Neural progenitor cell (in vitro differentiated cells): ENCODE results near the gene AHRR. TPM values are rescaled to one million over a fixed set of nuclear protein-coding genes. Genes with fewer than 3 reads are reported as not detected.

Source experiments
- DNase-seq: peaks from one replicate; pipeline ENCODE4 v3.0.0-alpha.2; 2016; ENCODE audit warnings: low spot score
- H2AFZ ChIP-seq: fragments of 200-600 bp; sonication (generic); replicated peaks from 2 replicates; pipeline ENCODE4 v1.6.1; 2016; ENCODE audit warnings: antibody characterized with exemption
- H3F3A ChIP-seq: fragments of 200-600 bp; sonication (generic); 2 replicates; pipeline ENCODE4 v1.6.1; 2016; ENCODE audit warnings: antibody characterized with exemption, low read depth
- H3K27ac ChIP-seq: fragments of 200-600 bp; sonication (generic); 2 replicates; pipeline ENCODE4 v1.5.1; 2016; ENCODE audit warnings: mild to moderate bottlenecking
- H3K27me3 ChIP-seq: fragments of 200-600 bp; sonication (generic); 2 replicates; pipeline ENCODE4 v1.6.1; 2016; ENCODE audit warnings: mild to moderate bottlenecking, moderate library complexity
- H3K36me3 ChIP-seq: fragments of 200-600 bp; sonication (generic); 2 replicates; pipeline ENCODE4 v1.5.1; 2016
- H3K4me1 ChIP-seq: fragments of 200-600 bp; sonication (generic); 2 replicates; pipeline ENCODE4 v1.6.1; 2016; ENCODE audit warnings: mixed run types
- H3K4me2 ChIP-seq: fragments of 200-600 bp; sonication (generic); 2 replicates; pipeline ENCODE4 v1.6.1; 2016
- H3K4me3 ChIP-seq: fragments of 200-600 bp; sonication (generic); 2 replicates; pipeline ENCODE4 v1.5.1; 2016
- H3K79me2 ChIP-seq: fragments of 200-600 bp; sonication (generic); 2 replicates; pipeline ENCODE4 v1.6.1; 2016; ENCODE audit warnings: low read depth
- H3K9ac ChIP-seq: fragments of 200-600 bp; sonication (generic); 2 replicates; pipeline ENCODE4 v1.6.1; 2016
- H3K9me3 ChIP-seq: fragments of 200-600 bp; sonication (generic); 2 replicates; pipeline ENCODE4 v1.5.1; 2016; ENCODE audit warnings: low read depth
- H4K20me1 ChIP-seq: fragments of 200-600 bp; sonication (generic); 2 replicates; pipeline ENCODE4 v1.6.1; 2016; ENCODE audit warnings: low read depth
- H3K27ac Mint-ChIP-seq: 3 replicates; pipeline ENCODE4 v1.8.0; 2021; ENCODE audit warnings: mixed read lengths
- H3K27me3 Mint-ChIP-seq: 2 replicates; pipeline ENCODE4 v1.8.0; 2022; ENCODE audit warnings: low read depth, mild to moderate bottlenecking, inconsistent platforms, moderate library complexity, mixed read lengths; ENCODE audit not compliant: insufficient read depth
- H3K36me3 Mint-ChIP-seq: 3 replicates; pipeline ENCODE4 v1.8.0; 2021; ENCODE audit warnings: mixed read lengths
- H3K4me1 Mint-ChIP-seq: 3 replicates; pipeline ENCODE4 v1.8.0; 2021; ENCODE audit warnings: mixed read lengths
- H3K4me3 Mint-ChIP-seq: 3 replicates; pipeline ENCODE4 v1.8.0; 2021; ENCODE audit warnings: mild to moderate bottlenecking, moderate library complexity, mixed read lengths
- H3K9me3 Mint-ChIP-seq: 3 replicates; pipeline ENCODE4 v1.8.0; 2020; ENCODE audit warnings: mixed read lengths
- CTCF ChIP-seq: fragments of 200-600 bp; sonication (generic); IDR thresholded peaks from 2 replicates; pipeline ENCODE4 v1.5.1; 2017; ENCODE audit warnings: antibody characterized with exemption, mild to moderate bottlenecking
- EZH2 ChIP-seq: fragments of 200-600 bp; sonication (generic); IDR thresholded peaks from 2 replicates; pipeline ENCODE4 v1.6.1; 2017; ENCODE audit warnings: antibody characterized with exemption, mild to moderate bottlenecking, moderate library complexity
- EZH2phosphoT487 ChIP-seq: fragments of 200-600 bp; sonication (generic); IDR thresholded peaks from 2 replicates; pipeline ENCODE4 v1.6.1; 2017; ENCODE audit warnings: antibody characterized with exemption
- total RNA-seq: library from RNA; depleted of rRNA; stranded (reverse); fragments of >200 nt; gene quantifications from 2 replicates; pipeline ENCODE4 v1.2.3, GENCODE V29; 2015; ENCODE audit warnings: low replicate concordance

The AHRR gene
- total RNA-seq, 1 donor from 2014 or later, result 0.34 TPM

GRCh38 chr5:310941-311434, 10.5 kb upstream of the AHRR start:
- H2AFZ ChIP-seq, result no peak overlapping the region
- H3K36me3 Mint-ChIP-seq, result peaks cover 8% of the 10 kb centered on the region

GRCh38 chr5:311963-312362, 9.6 kb upstream of the AHRR start:
- Mint-ChIP-seq H3K4me3 (no peak overlapping the region), H3K27me3 (no peaks in the 10 kb centered on the region), H3K36me3 (peaks cover 3% of the 10 kb centered on the region), H3K4me1 (peaks cover 3% of the 10 kb centered on the region), H3K27ac (no peak overlapping the region), H3K9me3 (no peaks in the 10 kb centered on the region)
- Histone ChIP-seq H3K4me3 (no peak overlapping the region), H3K27ac (no peak overlapping the region), H3K36me3 (no peaks in the 10 kb centered on the region), H3K9ac (no peak overlapping the region), H3K4me2 (no peak overlapping the region), H3K79me2 (no peaks in the 10 kb centered on the region), H3K27me3 (no peaks in the 10 kb centered on the region), H3F3A (no peaks in the 10 kb centered on the region), H4K20me1 (peaks cover 26% of the 10 kb centered on the region), H3K4me1 (peaks cover 13% of the 10 kb centered on the region), H3K9me3 (no peaks in the 10 kb centered on the region), H2AFZ (no peak overlapping the region)
- TF ChIP-seq EZH2phosphoT487, result no peak
- no peak for TF ChIP-seq CTCF
- TF ChIP-seq EZH2, result no peak
- DNase-seq, result no peak

More at GRCh38 chr5:310941-311434, 10.5 kb upstream of the AHRR start:
- Mint-ChIP-seq H3K27ac (no peak overlapping the region), H3K4me1 (peaks cover 3% of the 10 kb centered on the region), H3K4me3 (no peak overlapping the region), H3K27me3 (no peaks in the 10 kb centered on the region), H3K9me3 (no peaks in the 10 kb centered on the region)
- Histone ChIP-seq H3K9ac (no peak overlapping the region), H3K9me3 (no peaks in the 10 kb centered on the region), H3K36me3 (no peaks in the 10 kb centered on the region), H3K4me1 (peaks cover 13% of the 10 kb centered on the region), H3K27ac (no peak overlapping the region), H3F3A (no peaks in the 10 kb centered on the region), H3K27me3 (no peaks in the 10 kb centered on the region), H4K20me1 (peaks cover 19% of the 10 kb centered on the region), H3K79me2 (no peaks in the 10 kb centered on the region), H3K4me2 (no peak overlapping the region), H3K4me3 (no peak overlapping the region)
- TF ChIP-seq CTCF (no peak), EZH2 (no peak), EZH2phosphoT487 (no peak)
- no peak for DNase-seq

GRCh38 chr5:312845-313244, 8.7 kb upstream of the AHRR start:
- H3K4me3 ChIP-seq, result no peak overlapping the region
- DNase-seq, result no peak
- TF ChIP-seq CTCF, result no peak
- TF ChIP-seq EZH2, result no peak
- TF ChIP-seq EZH2phosphoT487, result no peak
- H3K79me2 ChIP-seq, result no peaks in the 10 kb centered on the region
- Mint-ChIP-seq H3K9me3 (no peaks in the 10 kb centered on the region), H3K4me3 (no peak overlapping the region), H3K27me3 (no peaks in the 10 kb centered on the region), H3K36me3 (peaks cover 3% of the 10 kb centered on the region), H3K4me1 (peaks cover 3% of the 10 kb centered on the region), H3K27ac (no peak overlapping the region)
- no peak overlapping the region for H3K9ac ChIP-seq
- no peak overlapping the region for H3K4me2 ChIP-seq
- H2AFZ ChIP-seq, result no peak overlapping the region
- no peaks in the 10 kb centered on the region for H3K36me3 ChIP-seq
- H3K27ac ChIP-seq, result no peak overlapping the region
- H4K20me1 ChIP-seq, result peaks cover 27% of the 10 kb centered on the region
- no peaks in the 10 kb centered on the region for H3F3A ChIP-seq
- H3K27me3 ChIP-seq, result no peaks in the 10 kb centered on the region
- H3K9me3 ChIP-seq, result no peaks in the 10 kb centered on the region
- peaks cover 9% of the 10 kb centered on the region for H3K4me1 ChIP-seq
